IMR-90 (cell line): ENCODE data around the gene DDX24. TPM values are rescaled to one million over a fixed set of nuclear protein-coding genes. Genes with fewer than 3 reads are reported as not detected.

ENCODE experiments used
- ATAC-seq: fragments of 200-7000 bp; cut with Tn5 transposase; 2 replicates; pipeline ENCODE4 v1.9.1; 2020; ENCODE audit warnings: low read depth, mild to moderate bottlenecking, moderate library complexity
- BruUV-seq: library from RNA; stranded (reverse); fragments of 400-500 nt; replicated peaks from 2 replicates; lab custom pipeline; 2021; lab: Mats Ljungman, UMichigan
- CTCF ChIA-PET: fragments of 300-600 bp; formaldehyde crosslinking; extraction: SDS; loops from one replicate; lab custom pipeline; 2021; ENCODE audit warnings: antibody characterized with exemption; lab: Yijun Ruan, JAX
- POLR2A ChIA-PET: fragments of 300-600 bp; sonication (Branson Sonifier 250); formaldehyde crosslinking; loops from one replicate; lab custom pipeline; 2022; ENCODE audit warnings: antibody characterized with exemption; ENCODE audit not compliant: unreplicated experiment; lab: Charles Lee
- DNase-seq: peaks from one replicate; pipeline ENCODE4 v3.0.0; 2013
- H2AFZ ChIP-seq: replicated peaks from 2 replicates; pipeline ENCODE3; 2013; ENCODE audit warnings: low read length, mild to moderate bottlenecking; ENCODE audit not compliant: poor library complexity
- H2AK5ac ChIP-seq: 2 replicates; pipeline ENCODE4 v1.6.1; 2013; ENCODE audit warnings: low read depth, low read length, inconsistent platforms
- H2AK9ac ChIP-seq: replicated peaks from 2 replicates; pipeline ENCODE3; 2013; ENCODE audit warnings: mild to moderate bottlenecking, low read depth, low read length, moderate library complexity; ENCODE audit not compliant: poor library complexity
- H2BK120ac ChIP-seq: 2 replicates; pipeline ENCODE4 v1.6.1; 2013; ENCODE audit warnings: low read depth, low read length, inconsistent platforms
- H2BK15ac ChIP-seq: 3 replicates; pipeline ENCODE4 v1.6.1; 2013; ENCODE audit warnings: low read depth, low read length, inconsistent platforms
- H2BK20ac ChIP-seq: 2 replicates; pipeline ENCODE4 v1.6.1; 2013; ENCODE audit warnings: low read depth, mild to moderate bottlenecking, inconsistent platforms, low read length, moderate library complexity
- H2BK5ac ChIP-seq: 2 replicates; pipeline ENCODE4 v1.6.1; 2013; ENCODE audit warnings: mild to moderate bottlenecking, low read depth, low read length, inconsistent platforms; ENCODE audit not compliant: poor library complexity, severe bottlenecking
- H3K14ac ChIP-seq: replicated peaks from 2 replicates; pipeline ENCODE4 v1.6.1; 2013; ENCODE audit warnings: low read depth, low read length, inconsistent platforms
- H3K18ac ChIP-seq: 2 replicates; pipeline ENCODE4 v1.6.1; 2013; ENCODE audit warnings: low read depth, low read length, control low read depth
- H3K23ac ChIP-seq: 2 replicates; pipeline ENCODE4 v1.6.1; 2013; ENCODE audit warnings: low read depth, low read length, inconsistent platforms
- H3K27ac ChIP-seq: 2 replicates; pipeline ENCODE4 v1.5.1; 2013; ENCODE audit warnings: mild to moderate bottlenecking, control low read depth, low read length; ENCODE audit not compliant: insufficient read depth
- H3K27me3 ChIP-seq: 2 replicates; pipeline ENCODE4 v1.6.1; 2013; ENCODE audit warnings: low read length; ENCODE audit not compliant: control insufficient read depth, insufficient read depth
- H3K36me3 ChIP-seq: 2 replicates; pipeline ENCODE4 v1.6.1; 2013; ENCODE audit warnings: low read length, mixed read lengths; ENCODE audit not compliant: control insufficient read depth, insufficient read depth
- H3K4ac ChIP-seq: 2 replicates; pipeline ENCODE4 v1.6.1; 2013; ENCODE audit warnings: low read depth, low read length, inconsistent platforms
- H3K4me1 ChIP-seq: 2 replicates; pipeline ENCODE4 v1.6.1; 2013; ENCODE audit warnings: low read length, mixed read lengths; ENCODE audit not compliant: control insufficient read depth, insufficient read depth
- H3K4me2 ChIP-seq: 2 replicates; pipeline ENCODE4 v1.6.1; 2013; ENCODE audit warnings: low read depth, mild to moderate bottlenecking, control low read depth, low read length, moderate library complexity
- H3K4me3 ChIP-seq: 2 replicates; pipeline ENCODE4 v1.5.1; 2013; ENCODE audit warnings: low read depth, mild to moderate bottlenecking, control low read depth, low read length, moderate library complexity; ENCODE audit not compliant: insufficient read depth
- H3K56ac ChIP-seq: 2 replicates; pipeline ENCODE4 v1.6.1; 2013; ENCODE audit warnings: low read length, inconsistent platforms; ENCODE audit not compliant: insufficient read depth; ENCODE audit errors: extremely low read depth
- H3K79me1 ChIP-seq, 2 experiments: 2 replicates each; pipeline ENCODE4 v1.6.1; 2013; ENCODE audit warnings: low read length in 2 of 2, inconsistent platforms in 1 of 2, low read depth in 1 of 2
- H3K9ac ChIP-seq: 2 replicates; pipeline ENCODE4 v1.6.1; 2013; ENCODE audit warnings: low read depth, low read length, control low read depth
- H3K9me1 ChIP-seq: 2 replicates; pipeline ENCODE4 v1.6.1; 2013; ENCODE audit warnings: low read length, inconsistent platforms; ENCODE audit not compliant: insufficient read depth
- H3K9me3 ChIP-seq: 2 replicates; pipeline ENCODE4 v1.6.1; 2013; ENCODE audit warnings: low read length; ENCODE audit not compliant: control insufficient read depth, insufficient read depth
- H4K20me1 ChIP-seq: 2 replicates; pipeline ENCODE4 v1.6.1; 2013; ENCODE audit warnings: low read length, inconsistent platforms; ENCODE audit not compliant: insufficient read depth
- H4K5ac ChIP-seq: 2 replicates; pipeline ENCODE4 v1.6.1; 2013; ENCODE audit warnings: mild to moderate bottlenecking, low read depth, low read length, control low read depth
- H4K8ac ChIP-seq, 2 experiments: 2 replicates each; pipeline ENCODE4 v1.6.1; 2013; ENCODE audit warnings: low read depth in 2 of 2, low read length in 2 of 2, control low read depth in 1 of 2, inconsistent platforms in 1 of 2
- H4K91ac ChIP-seq: 2 replicates; pipeline ENCODE4 v1.6.1; 2013; ENCODE audit warnings: low read depth, low read length, inconsistent platforms; ENCODE audit not compliant: insufficient read depth
- MAFK ChIP-seq: IDR thresholded peaks from 2 replicates; pipeline ENCODE4 v1.6.1; 2012; ENCODE audit warnings: low read depth, low read length, improper control_type of control experiment
- WGBS, 2 experiments: methylation state at CpG; one replicate each; pipeline versions ENCODE4 v1.1.5 to v1.1.7; 2013; ENCODE audit warnings: missing lambda C conversion rate in 2 of 2; ENCODE audit not compliant: insufficient read length in 1 of 2; ENCODE audit errors: extremely low coverage in 2 of 2; 5-methylcytosine and 5-hydroxymethylcytosine counted together
- dilution Hi-C: fragments of 300-500 bp; cut with HindIII; formaldehyde crosslinking; loops from one replicate; pipeline ENCODE4 v1.14.3; 2018; ENCODE audit warnings: low sequenced_read_pairs; ENCODE audit not compliant: unreplicated experiment
- in situ Hi-C: fragments of 300-500 bp; cut with MboI; formaldehyde crosslinking; loops from 3 replicates; pipeline ENCODE4 v1.14.3; 2019; ENCODE audit warnings: low sequenced_read_pairs, inconsistent platforms, mixed read lengths
- intact Hi-C: fragments of 100-400 bp; cut with micrococcal nuclease; formaldehyde crosslinking; loops from 2 replicates; pipeline ENCODE4 v1.10.0; 2022
- polyA plus RNA-seq, 3 experiments: library from polyadenylated mRNA; depleted of rRNA; stranded (reverse); fragments of >200 nt; gene quantifications; 2 replicates each; pipeline ENCODE4 v1.2.3, GENCODE V29; 2012; ENCODE audit warnings: low replicate concordance in 1 of 3
- total RNA-seq: library from RNA; depleted of rRNA; stranded (reverse); fragments of >200 nt; gene quantifications from 2 replicates; pipeline ENCODE4 v1.2.3, GENCODE V29; 2012

The DDX24 gene
- total and polyA plus RNA-seq, 2 of the 4 experiments (the other 2 are of a cell fraction): 134 to 155 TPM

- no peak overlapping the region for H4K91ac ChIP-seq
- peaks cover 67% of the 10 kb centered on the region for H3K36me3 ChIP-seq
- H2BK20ac ChIP-seq: no peak overlapping the region
- H3K79me1 ChIP-seq: peaks cover 46 to 51% of the 10 kb centered on the region in 2 experiments
- no peak overlapping the region for H3K9ac ChIP-seq
- H3K9me1 ChIP-seq: peaks cover 6% of the 10 kb centered on the region
- DNase-seq (no peak), ATAC-seq (no peak)
- no TSS peak for BruUV-seq
- no peak overlapping the region for H3K4me3 ChIP-seq
- in situ Hi-C loops: no loop called here
- H3K27me3 ChIP-seq: no peaks in the 10 kb centered on the region
- dilution Hi-C loops: no loop called here
- no peak overlapping the region for H3K14ac ChIP-seq
- no peak overlapping the region for H4K5ac ChIP-seq
- H3K56ac ChIP-seq: no peak overlapping the region
- H3K23ac ChIP-seq: no peak overlapping the region
- H3K4me2 ChIP-seq: no peak overlapping the region
- intact Hi-C loops: no loop called here
- ChIA-PET CTCF (no interaction called here), POLR2A (no interaction called here)
- no peak overlapping the region for H2BK120ac ChIP-seq
- no peak overlapping the region for H2BK15ac ChIP-seq
- H2AK9ac ChIP-seq: no peak overlapping the region
- no peak overlapping the region for H3K18ac ChIP-seq
- no peak overlapping the region for H4K8ac ChIP-seq
- no peak overlapping the region for H3K4ac ChIP-seq
- peaks cover 19% of the 10 kb centered on the region for H4K20me1 ChIP-seq
- no peak overlapping the region for H3K27ac ChIP-seq
- no CpG with 5 or more reads among the region's 5 CpGs for WGBS, 2 experiments
- no peak overlapping the region for H2AFZ ChIP-seq
- no peak overlapping the region for H2BK5ac ChIP-seq
- peaks cover 6% of the 10 kb centered on the region for H3K4me1 ChIP-seq
- TF ChIP-seq MAFK: no peak
- H3K9me3 ChIP-seq: no peaks in the 10 kb centered on the region
- H2AK5ac ChIP-seq: no peak overlapping the region
Measured at GRCh38 chr14:94058674-94059138, 22.3 kb downstream of the DDX24 start.
